ENCODE results near the gene CACNA1B.

Gene CACNA1B

GRCh38 chr9:137946993-137947392 lies 69.4 kb downstream of the CACNA1B start:
- no peak for DNase-seq (ENCODE audit: low read depth in 1 of 2, low spot score in 1 of 2)
- Histone ChIP-seq H3K27ac (replicated peaks) (no peak overlapping the region), H3K27me3 (ENCODE audit: insufficient read depth, poor library complexity, severe bottlenecking) (no peaks in the 10 kb centered on the region), H3K4me3 (replicated peaks; ENCODE audit: insufficient read depth, low read length) (no peak overlapping the region)
- TF ChIP-seq SPI1 (IDR thresholded peaks at IDR 0.05; ENCODE audit: borderline replicate concordance, low read depth) (no peak), GABPA (IDR thresholded peaks at IDR 0.05; ENCODE audit: low read depth) (no peak), REST (IDR thresholded peaks at IDR 0.05; ENCODE audit: insufficient replicate concordance, low read depth) (no peak), CTCF (IDR thresholded peaks at IDR 0.05; ENCODE audit: insufficient read depth, low read length) (no peak), POLR2AphosphoS5 (IDR thresholded peaks at IDR 0.05; ENCODE audit: low read depth) (no peak)

GRCh38 chr9:137948642-137949041 lies 71.1 kb downstream of the CACNA1B start:
- no peak overlapping the region for H3K27ac ChIP-seq (replicated peaks)
- no peak for DNase-seq (ENCODE audit: low read depth in 1 of 2, low spot score in 1 of 2)
- H3K4me3 ChIP-seq (replicated peaks; ENCODE audit: insufficient read depth, low read length) = no peak overlapping the region
- no peaks in the 10 kb centered on the region for H3K27me3 ChIP-seq (ENCODE audit: insufficient read depth, poor library complexity, severe bottlenecking)
- TF ChIP-seq REST (IDR thresholded peaks at IDR 0.05; ENCODE audit: insufficient replicate concordance, low read depth) = no peak
- TF ChIP-seq CTCF (IDR thresholded peaks at IDR 0.05; ENCODE audit: insufficient read depth, low read length) = no peak
- no peak for TF ChIP-seq SPI1 (IDR thresholded peaks at IDR 0.05; ENCODE audit: borderline replicate concordance, low read depth)
- no peak for TF ChIP-seq GABPA (IDR thresholded peaks at IDR 0.05; ENCODE audit: low read depth)
- TF ChIP-seq POLR2AphosphoS5 (IDR thresholded peaks at IDR 0.05; ENCODE audit: low read depth) = no peak

- no peak for DNase-seq (ENCODE audit: low read depth in 1 of 2, low spot score in 1 of 2)
- no peak for TF ChIP-seq SPI1 (IDR thresholded peaks at IDR 0.05; ENCODE audit: borderline replicate concordance, low read depth)
- Histone ChIP-seq H3K27me3 (ENCODE audit: insufficient read depth, poor library complexity, severe bottlenecking) (no peaks in the 10 kb centered on the region), H3K27ac (replicated peaks) (no peak overlapping the region), H3K4me3 (replicated peaks; ENCODE audit: insufficient read depth, low read length) (no peak overlapping the region)
Measured at GRCh38 chr9:137949260-137949659, 71.7 kb downstream of the CACNA1B start.

- Histone ChIP-seq H3K27me3 (ENCODE audit: insufficient read depth, poor library complexity, severe bottlenecking) (no peaks in the 10 kb centered on the region), H3K4me3 (replicated peaks; ENCODE audit: insufficient read depth, low read length) (no peak overlapping the region), H3K27ac (replicated peaks) (no peak overlapping the region)
- no peak for TF ChIP-seq REST (IDR thresholded peaks at IDR 0.05; ENCODE audit: insufficient replicate concordance, low read depth)
- TF ChIP-seq CTCF (IDR thresholded peaks at IDR 0.05; ENCODE audit: insufficient read depth, low read length) = no peak
- TF ChIP-seq SPI1 (IDR thresholded peaks at IDR 0.05; ENCODE audit: borderline replicate concordance, low read depth) = no peak
- TF ChIP-seq GABPA (IDR thresholded peaks at IDR 0.05; ENCODE audit: low read depth) = no peak
- no peak for TF ChIP-seq POLR2AphosphoS5 (IDR thresholded peaks at IDR 0.05; ENCODE audit: low read depth)
- no peak for DNase-seq (ENCODE audit: low read depth in 1 of 2, low spot score in 1 of 2)
Measured at GRCh38 chr9:137951107-137951506, 73.5 kb downstream of the CACNA1B start.
